Limb (tissue), 2 donors: Measurements from ENCODE around the gene MST1R.

Experiments
- DNase-seq, 2 donors: peaks; one replicate each; pipeline ENCODE4 v3.0.0-alpha.2; 2016; ENCODE audit errors: extremely low spot score in 2 of 2

The MST1R gene

GRCh38 chr3:49841126-49841696 lies 62.5 kb downstream of the MST1R start:
- DNase-seq = no peak

GRCh38 chr3:49840388-49840787 lies 63.3 kb downstream of the MST1R start:
- peak in 1 of 2 donors; percentile 24 for DNase-seq

- peak; percentile 82 to 86 for DNase-seq
These were observed 64.4 kb downstream of the MST1R start for GRCh38 chr3:49839193-49839809.
